Activated T-helper 17 cell treated with anti-CD3 and anti-CD28 coated beads, Interleukin-2, amount 50 U/mL, for 72 hours (primary cell): ENCODE results near the gene XKR7. TPM values are rescaled to one million over a fixed set of nuclear protein-coding genes. Genes with fewer than 3 reads are reported as not detected.
"Not testable (repeated sequence)": the region's sequence is repeated elsewhere in the genome, so short reads cannot be mapped to it uniquely, and the experiment has no call there.

Experiments
- ATAC-seq: fragments of 150-1000 bp; cut with Tn5 transposase; replicated peaks from 2 replicates; pipeline ENCODE4 v1.10.0; 2021; ENCODE audit warnings: mild to moderate bottlenecking, moderate library complexity
- H3K27ac Mint-ChIP-seq: one replicate; pipeline ENCODE4 v1.8.0; 2022; ENCODE audit warnings: mixed read lengths
- H3K27me3 Mint-ChIP-seq: one replicate; pipeline ENCODE4 v1.8.0; 2022; ENCODE audit warnings: mixed read lengths
- H3K36me3 Mint-ChIP-seq: one replicate; pipeline ENCODE4 v1.8.0; 2022; ENCODE audit warnings: low read depth, mild to moderate bottlenecking, mixed read lengths
- H3K4me1 Mint-ChIP-seq: one replicate; pipeline ENCODE4 v1.8.0; 2022; ENCODE audit warnings: mixed read lengths
- H3K4me3 Mint-ChIP-seq: one replicate; pipeline ENCODE4 v1.8.0; 2022; ENCODE audit warnings: mild to moderate bottlenecking, mixed read lengths
- H3K9me3 Mint-ChIP-seq: one replicate; pipeline ENCODE4 v1.8.0; 2022; ENCODE audit warnings: mixed read lengths
- total RNA-seq, 2 donors: library from RNA; stranded (reverse); gene quantifications; one replicate each; pipeline ENCODE4 v1.2.3, GENCODE V29; 2022

The XKR7 gene
- under 1 TPM; 0.03 to 0.04 TPM for total RNA-seq

DNA sequence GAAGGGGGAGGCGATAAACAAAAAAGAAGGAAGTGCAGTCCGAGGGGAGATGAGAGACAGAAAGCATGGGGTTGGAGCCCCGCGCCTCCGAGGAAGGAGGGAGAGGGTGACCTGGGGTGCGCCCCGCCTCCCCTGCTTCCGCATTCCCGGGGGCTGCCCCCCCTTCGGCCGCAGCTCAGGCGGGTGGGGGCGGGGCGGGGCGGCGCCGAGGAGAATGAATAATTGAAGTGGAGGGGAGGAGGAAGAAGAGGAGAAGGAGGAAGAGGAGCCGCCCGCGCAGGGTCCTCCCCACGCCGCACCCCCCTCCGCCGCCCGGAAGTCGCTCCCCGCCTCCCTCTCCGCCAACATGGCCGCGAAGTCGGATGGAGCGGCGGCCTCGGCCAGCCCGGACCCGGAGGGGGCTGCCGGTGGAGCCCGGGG lies at the start of gene XKR7:
XKR7 (plus strand) TSS at position 322 of the 420 bp plus-strand sequence; CDS start at position 347, 25 bp downstream.
- Mint-ChIP-seq H3K4me3 (peak within 1 kb of the TSS; percentile 59), H3K4me1 (peaks cover 4% of the 10 kb centered on the region), H3K27me3 (peaks cover 54% of the 10 kb centered on the region), H3K27ac (no peak within 1 kb of the TSS), H3K36me3 (no peaks in the 10 kb centered on the region), H3K9me3 (peaks cover 3% of the 10 kb centered on the region)
- peak; percentile 7 for ATAC-seq

DNA sequence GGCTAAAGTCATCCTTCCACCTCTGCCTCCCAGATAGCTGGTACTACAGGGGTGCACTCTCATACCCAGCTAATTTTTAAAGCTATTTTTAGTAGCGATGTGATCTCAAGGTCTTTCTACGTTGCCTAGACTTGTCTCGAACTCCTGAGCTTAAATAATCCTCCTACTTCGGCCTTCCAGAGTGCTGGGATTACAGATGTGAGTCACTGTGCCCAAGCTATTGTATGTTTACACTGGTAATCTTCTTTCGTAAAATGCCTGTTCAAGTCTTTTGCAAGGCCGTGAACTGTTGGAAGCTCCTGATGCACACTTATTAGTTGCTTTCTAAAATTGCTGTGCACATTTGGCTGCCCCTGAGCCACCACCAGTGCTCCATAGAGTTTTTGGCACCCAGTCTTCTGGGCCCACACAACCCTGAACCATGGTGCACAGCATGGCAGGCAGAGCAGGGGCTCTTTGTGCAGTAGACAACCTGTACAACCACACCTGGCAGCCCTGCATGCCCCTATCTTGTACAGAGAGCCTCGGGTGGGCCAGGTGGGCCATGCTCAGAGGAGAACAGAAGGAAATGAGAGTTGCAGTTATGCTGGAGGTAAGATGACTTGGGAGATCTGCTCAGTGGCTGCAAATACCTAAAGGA lies 49.4 kb upstream of the XKR7 start:
- Mint-ChIP-seq H3K36me3 (no peaks in the 10 kb centered on the region), H3K9me3 (no peaks in the 10 kb centered on the region), H3K27me3 (peaks cover 33% of the 10 kb centered on the region), H3K27ac (no peak overlapping the region), H3K4me1 (no peaks in the 10 kb centered on the region), H3K4me3 (no peak overlapping the region)
- no peak for ATAC-seq

DNA sequence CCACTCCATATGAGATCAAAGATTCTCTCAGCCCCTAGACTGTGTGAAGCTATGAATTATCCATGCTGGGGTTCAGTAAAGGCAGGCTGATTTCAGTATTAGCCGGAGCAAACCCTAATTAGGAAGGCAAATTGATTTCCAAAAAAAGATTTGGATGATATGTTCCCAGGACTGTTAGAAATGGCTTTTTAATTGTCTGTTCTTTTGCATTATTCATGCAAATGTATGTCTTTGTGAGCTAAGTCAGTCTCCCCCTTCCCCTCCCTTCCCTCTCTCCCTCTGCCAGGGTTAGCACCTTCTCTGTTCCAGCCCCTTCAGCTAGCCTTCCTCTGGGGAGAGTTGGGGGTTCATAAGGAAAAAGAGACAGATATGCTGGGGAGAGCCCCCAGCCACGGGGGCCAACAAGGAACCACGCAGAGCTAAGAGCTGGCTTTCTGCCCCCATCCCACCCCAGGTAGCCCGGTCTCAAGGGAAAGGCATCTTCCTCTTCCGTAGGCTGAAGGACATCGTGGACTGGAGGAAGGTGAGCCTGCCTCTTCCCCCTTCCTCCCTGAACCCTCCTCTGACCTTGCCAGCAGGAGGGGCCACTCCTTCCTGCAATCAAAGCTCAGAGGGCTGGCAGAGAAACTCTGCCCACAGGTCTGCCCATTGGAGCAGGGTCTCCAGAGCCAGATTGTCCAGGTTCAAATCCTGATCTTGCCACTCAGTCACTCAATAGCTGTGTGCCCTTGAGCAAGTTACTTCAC lies 48.4 kb upstream of the XKR7 start:
- Mint-ChIP-seq H3K36me3 (no peaks in the 10 kb centered on the region), H3K9me3 (no peaks in the 10 kb centered on the region), H3K4me1 (no peaks in the 10 kb centered on the region), H3K27me3 (peaks cover 43% of the 10 kb centered on the region), H3K4me3 (no peak overlapping the region), H3K27ac (no peak overlapping the region)
- no peak for ATAC-seq

DNA sequence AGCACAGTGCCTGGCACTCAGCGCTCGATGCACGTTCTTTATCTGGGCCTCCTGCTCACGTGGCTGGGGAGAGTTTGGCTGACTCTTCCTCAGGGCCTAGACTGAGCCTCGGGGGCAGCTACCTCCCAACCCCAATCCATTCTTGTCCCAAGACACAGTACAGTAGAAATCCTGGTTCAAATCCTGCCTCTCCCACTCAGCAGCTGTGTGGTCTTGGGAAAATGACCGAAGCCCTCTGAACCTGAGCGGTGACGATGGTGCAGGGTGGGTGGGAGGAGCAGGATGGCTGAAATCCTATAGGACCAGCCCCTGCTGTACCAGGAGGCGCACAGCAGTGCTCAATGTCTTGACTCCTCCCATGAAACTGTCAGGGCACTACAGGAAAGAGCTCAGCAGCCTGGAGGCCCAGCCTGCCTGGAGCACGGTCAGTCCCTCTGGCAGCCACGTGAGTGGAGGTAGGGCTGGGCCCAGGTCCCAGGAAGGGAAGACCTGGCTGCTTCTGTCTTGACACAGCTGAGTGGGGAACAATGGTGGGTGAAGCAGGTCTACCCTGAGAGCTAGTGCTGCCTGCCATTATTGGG lies 47.6 kb upstream of the XKR7 start:
- Mint-ChIP-seq H3K27me3 (peaks cover 43% of the 10 kb centered on the region), H3K4me3 (no peak overlapping the region), H3K9me3 (no peaks in the 10 kb centered on the region), H3K27ac (no peak overlapping the region), H3K36me3 (no peaks in the 10 kb centered on the region), H3K4me1 (no peaks in the 10 kb centered on the region)
- ATAC-seq, result no peak

- H3K27me3 Mint-ChIP-seq, result peaks cover 48% of the 10 kb centered on the region
- not testable (repeated sequence) for H3K27ac Mint-ChIP-seq, H3K9me3 Mint-ChIP-seq, H3K4me1 Mint-ChIP-seq, ATAC-seq, H3K36me3 Mint-ChIP-seq, H3K4me3 Mint-ChIP-seq
Observed at GRCh38 chr20:31921480-31921879, 46.5 kb upstream of the XKR7 start.

- H3K4me1 Mint-ChIP-seq, result no peaks in the 10 kb centered on the region
- no peak overlapping the region for H3K27ac Mint-ChIP-seq
- H3K27me3 Mint-ChIP-seq, result peaks cover 48% of the 10 kb centered on the region
- no peaks in the 10 kb centered on the region for H3K36me3 Mint-ChIP-seq
- no peak for ATAC-seq
- no peak overlapping the region for H3K4me3 Mint-ChIP-seq
- no peaks in the 10 kb centered on the region for H3K9me3 Mint-ChIP-seq
Observed at GRCh38 chr20:31922181-31922580, 45.8 kb upstream of the XKR7 start.

GRCh38 chr20:31922588-31922987 lies 45.4 kb upstream of the XKR7 start:
- no peaks in the 10 kb centered on the region for H3K36me3 Mint-ChIP-seq
- ATAC-seq, result no peak

DNA sequence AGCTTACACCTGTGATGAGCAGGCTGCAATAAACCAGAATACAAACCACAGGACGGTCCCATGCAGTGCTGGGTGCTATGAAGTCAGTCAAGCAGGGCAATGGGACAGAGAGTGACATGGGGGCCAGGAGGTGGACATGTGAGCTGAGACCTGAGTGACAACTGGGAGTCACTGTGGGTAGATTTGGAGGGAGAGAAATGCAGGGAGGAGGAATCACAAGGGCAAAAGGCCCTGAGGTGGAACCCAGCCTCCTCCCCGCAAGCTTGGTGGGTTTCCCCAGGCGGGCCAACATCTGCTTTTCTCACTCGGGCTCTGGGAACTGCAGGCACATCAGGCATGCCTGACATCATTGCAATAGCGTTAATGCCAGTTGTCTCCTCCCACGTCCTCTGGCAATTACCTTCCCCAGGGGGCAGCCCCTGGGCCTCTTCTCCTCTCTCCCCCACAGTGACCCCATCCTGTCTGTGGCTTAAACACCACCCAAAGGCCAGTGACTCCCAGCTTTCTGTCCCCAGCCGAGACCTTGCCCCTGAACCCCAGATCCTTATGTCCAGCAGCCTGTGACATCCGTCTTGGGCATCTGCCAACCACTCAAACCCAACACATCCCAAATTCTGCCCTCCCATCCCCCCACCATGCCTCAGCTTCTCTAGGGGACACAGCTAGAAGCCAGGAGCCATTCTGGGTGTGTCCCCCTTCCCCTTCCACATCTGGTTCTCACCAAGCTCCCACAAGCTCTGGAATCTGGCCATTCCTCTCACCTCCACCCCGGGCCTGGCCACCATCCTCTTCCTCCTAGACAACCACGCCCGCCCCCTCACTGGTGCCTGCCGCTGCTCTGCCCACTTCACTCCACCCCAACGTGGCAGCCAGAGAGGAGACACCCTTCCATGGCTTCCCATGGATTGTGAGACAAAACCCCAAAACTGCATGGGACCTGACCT lies 44.3 kb upstream of the XKR7 start:
- no peaks in the 10 kb centered on the region for H3K9me3 Mint-ChIP-seq
- no peak overlapping the region for H3K27ac Mint-ChIP-seq
- H3K27me3 Mint-ChIP-seq, result peaks cover 42% of the 10 kb centered on the region
- H3K4me1 Mint-ChIP-seq, result no peaks in the 10 kb centered on the region
- no peaks in the 10 kb centered on the region for H3K36me3 Mint-ChIP-seq
- no peak overlapping the region for H3K4me3 Mint-ChIP-seq
- peak; percentile 46 for ATAC-seq

More at GRCh38 chr20:31922588-31922987, 45.4 kb upstream of the XKR7 start:
- Mint-ChIP-seq H3K4me1 (no peaks in the 10 kb centered on the region), H3K4me3 (no peak overlapping the region), H3K27me3 (peaks cover 48% of the 10 kb centered on the region), H3K9me3 (no peaks in the 10 kb centered on the region), H3K27ac (no peak overlapping the region)

DNA sequence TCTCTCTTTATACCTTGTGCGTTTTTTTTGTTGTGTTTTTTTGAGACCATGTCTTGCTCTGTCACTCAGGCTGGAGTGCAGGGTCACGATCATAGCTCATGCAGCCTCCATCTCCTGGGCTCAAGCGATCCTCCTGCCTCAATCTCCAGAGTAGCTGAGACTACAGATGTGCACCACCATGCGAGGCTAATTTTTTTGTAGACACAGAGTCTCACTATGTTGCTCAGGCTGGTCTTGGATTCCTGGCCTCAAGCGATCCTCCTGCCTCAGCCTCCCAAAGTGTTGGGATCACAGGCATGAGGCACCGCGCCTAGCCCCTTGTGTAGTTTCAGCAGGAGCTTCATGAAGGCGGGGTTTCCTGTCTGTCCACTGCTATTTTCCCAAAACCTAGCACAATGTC lies 43.4 kb upstream of the XKR7 start:
- Mint-ChIP-seq H3K36me3 (no peaks in the 10 kb centered on the region), H3K27ac (no peak overlapping the region), H3K27me3 (peaks cover 43% of the 10 kb centered on the region), H3K9me3 (no peaks in the 10 kb centered on the region), H3K4me3 (no peak overlapping the region), H3K4me1 (no peaks in the 10 kb centered on the region)
- ATAC-seq, result no peak

DNA sequence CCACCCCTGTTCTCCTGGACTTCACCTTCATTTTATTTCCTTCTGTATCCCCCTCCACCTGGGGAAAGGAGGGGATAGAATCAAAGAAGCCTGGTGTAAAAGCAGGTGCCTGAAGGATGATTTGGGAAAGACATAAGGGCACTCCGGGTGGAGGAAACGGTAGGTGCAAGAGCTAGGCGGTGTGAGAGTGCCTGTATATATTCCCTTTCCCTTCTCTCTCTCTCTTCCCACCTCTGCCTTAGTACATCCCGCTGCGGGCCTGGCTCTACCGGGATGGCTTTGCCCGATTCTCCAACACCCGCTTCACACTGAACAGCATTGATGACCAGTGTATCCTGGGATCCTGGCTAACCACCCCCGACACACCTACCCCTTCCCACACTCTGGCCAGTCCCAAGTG lies 42.3 kb upstream of the XKR7 start:
- Mint-ChIP-seq H3K27ac (no peak overlapping the region), H3K9me3 (no peaks in the 10 kb centered on the region), H3K36me3 (no peaks in the 10 kb centered on the region), H3K4me3 (no peak overlapping the region), H3K27me3 (peaks cover 38% of the 10 kb centered on the region), H3K4me1 (no peaks in the 10 kb centered on the region)
- ATAC-seq, result no peak

DNA sequence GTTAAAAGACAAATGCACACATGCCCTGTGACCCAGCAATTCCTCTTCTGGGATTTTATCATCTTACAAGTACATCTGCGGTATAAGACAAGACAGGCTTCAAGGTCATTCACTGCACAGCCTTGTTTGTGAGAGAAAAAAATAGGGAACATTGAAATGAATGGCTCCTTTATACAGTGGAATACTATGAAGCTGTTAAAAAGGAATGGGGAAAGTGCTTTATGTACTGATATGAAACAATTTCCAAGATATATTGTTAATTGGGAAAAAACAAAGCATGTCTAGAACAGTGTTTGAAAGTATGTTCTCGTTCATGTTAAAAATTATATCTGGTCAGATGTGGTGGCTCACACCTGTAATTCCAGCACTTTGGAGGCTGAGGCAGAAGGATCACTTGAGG lies 41.5 kb upstream of the XKR7 start:
- no peak overlapping the region for H3K4me3 Mint-ChIP-seq
- peaks cover 39% of the 10 kb centered on the region for H3K27me3 Mint-ChIP-seq
- no peak overlapping the region for H3K27ac Mint-ChIP-seq
- ATAC-seq, result no peak
- H3K9me3 Mint-ChIP-seq, result no peaks in the 10 kb centered on the region
- no peaks in the 10 kb centered on the region for H3K4me1 Mint-ChIP-seq
- H3K36me3 Mint-ChIP-seq, result no peaks in the 10 kb centered on the region

GRCh38 chr20:31927627-31928159 lies 40.3 kb upstream of the XKR7 start:
- no peaks in the 10 kb centered on the region for H3K36me3 Mint-ChIP-seq
- ATAC-seq, result no peak
- no peaks in the 10 kb centered on the region for H3K9me3 Mint-ChIP-seq
- no peak overlapping the region for H3K4me3 Mint-ChIP-seq
- no peaks in the 10 kb centered on the region for H3K4me1 Mint-ChIP-seq
- peaks cover 35% of the 10 kb centered on the region for H3K27me3 Mint-ChIP-seq
- H3K27ac Mint-ChIP-seq, result no peak overlapping the region

DNA sequence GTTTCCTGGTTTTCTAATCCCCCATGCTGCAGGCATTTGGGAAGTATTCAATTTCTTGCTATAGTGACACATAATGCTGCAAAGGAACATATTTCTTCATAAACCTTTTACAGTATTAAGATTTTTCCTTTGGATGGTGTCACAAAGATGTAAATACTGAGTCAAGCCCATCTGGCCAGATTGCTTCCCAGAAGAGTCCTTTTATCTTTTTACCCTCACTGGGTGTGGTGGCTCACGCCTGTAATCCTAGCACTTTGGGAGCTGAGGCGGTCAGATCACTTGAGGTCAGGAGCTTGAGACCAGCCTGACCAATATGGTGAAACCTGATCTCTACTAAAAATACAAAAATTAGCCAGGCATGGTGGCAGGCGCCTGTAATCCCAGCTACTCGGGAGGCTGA lies 38.3 kb upstream of the XKR7 start:
- not testable (repeated sequence) for H3K9me3 Mint-ChIP-seq, H3K4me3 Mint-ChIP-seq, H3K36me3 Mint-ChIP-seq, ATAC-seq, H3K4me1 Mint-ChIP-seq, H3K27ac Mint-ChIP-seq
- H3K27me3 Mint-ChIP-seq, result peaks cover 20% of the 10 kb centered on the region

GRCh38 chr20:31930779-31931178 lies 37.2 kb upstream of the XKR7 start:
- H3K27ac Mint-ChIP-seq, result no peak overlapping the region
- no peaks in the 10 kb centered on the region for H3K4me1 Mint-ChIP-seq
- no peaks in the 10 kb centered on the region for H3K36me3 Mint-ChIP-seq
- no peak for ATAC-seq
- peaks cover 20% of the 10 kb centered on the region for H3K27me3 Mint-ChIP-seq
- no peak overlapping the region for H3K4me3 Mint-ChIP-seq
- no peaks in the 10 kb centered on the region for H3K9me3 Mint-ChIP-seq
